CD14-positive monocyte (primary cell): ENCODE results near the gene ZEB1. TPM values are rescaled to one million over a fixed set of nuclear protein-coding genes. Genes with fewer than 3 reads are reported as not detected.

Experiments used
- DNase-seq, 3 donors: peaks; one replicate each; pipeline ENCODE4 v3.0.0-alpha.2; 2011 to 2022
- H2AFZ ChIP-seq: 2 replicates; pipeline ENCODE4 v1.6.0; 2012; ENCODE audit warnings: mild to moderate bottlenecking, low read depth, low read length, inconsistent platforms; ENCODE audit not compliant: insufficient read depth, poor library complexity, severe bottlenecking
- H3K27ac ChIP-seq, 2 donors: 1 replicate in 1 of 2; 2 replicates in 1 of 2; pipeline ENCODE4 v1.5.1; 2012 to 2013; ENCODE audit warnings: low read length in 2 of 2, control low read depth in 1 of 2, inconsistent platforms in 1 of 2, low read depth in 1 of 2, mild to moderate bottlenecking in 1 of 2
- H3K27me3 ChIP-seq, 2 donors: one replicate each; pipeline versions ENCODE4 v1.6.0 to v1.6.1; 2011 to 2013; ENCODE audit warnings: low read length in 2 of 2; ENCODE audit not compliant: control insufficient read depth in 2 of 2, insufficient read depth in 2 of 2
- H3K36me3 ChIP-seq, 2 donors: replicated peaks in 1 of 2; 1 replicate in 1 of 2; 2 replicates in 1 of 2; pipeline versions ENCODE4 v1.5.1 to v1.6.1; 2012 to 2013; ENCODE audit warnings: low read length in 2 of 2, control low read depth in 1 of 2, inconsistent platforms in 1 of 2, mild to moderate bottlenecking in 1 of 2; ENCODE audit not compliant: insufficient read depth in 2 of 2, control insufficient read depth in 1 of 2
- H3K4me1 ChIP-seq, 2 donors: 1 replicate in 1 of 2; 2 replicates in 1 of 2; pipeline versions ENCODE4 v1.5.1 to v1.6.1; 2012 to 2013; ENCODE audit warnings: low read length in 2 of 2, control low read depth in 1 of 2, inconsistent platforms in 1 of 2, mild to moderate bottlenecking in 1 of 2, moderate library complexity in 1 of 2; ENCODE audit not compliant: insufficient read depth in 2 of 2, control insufficient read depth in 1 of 2
- H3K4me2 ChIP-seq: replicated peaks from 2 replicates; pipeline ENCODE3; 2012; ENCODE audit warnings: low read length, moderate library complexity, mild to moderate bottlenecking; ENCODE audit not compliant: poor library complexity, severe bottlenecking; ENCODE audit errors: extremely low read depth
- H3K4me3 ChIP-seq, 3 experiments: fragments of 200-600 bp in 1 of 3; sonication (generic) in 1 of 3; replicated peaks in 1 of 3; 1 replicate in 2 of 3; 2 replicates in 1 of 3; pipeline ENCODE4 v1.5.1; 2011 to 2013; ENCODE audit warnings: low read length in 3 of 3, mild to moderate bottlenecking in 3 of 3, control low read depth in 2 of 3, low read depth in 2 of 3, inconsistent platforms in 1 of 3, moderate library complexity in 1 of 3
- H3K79me2 ChIP-seq: 2 replicates; pipeline ENCODE4 v1.6.0; 2012; ENCODE audit warnings: mild to moderate bottlenecking, control low read depth, inconsistent platforms, low read length, moderate library complexity; ENCODE audit not compliant: insufficient read depth
- H3K9ac ChIP-seq: 2 replicates; pipeline ENCODE4 v1.6.0; 2017; ENCODE audit warnings: low read length, mild to moderate bottlenecking; ENCODE audit not compliant: insufficient read depth, poor library complexity, severe bottlenecking
- H3K9me3 ChIP-seq, 2 donors: replicated peaks in 1 of 2; 1 replicate in 1 of 2; 2 replicates in 1 of 2; pipeline versions ENCODE4 v1.5.1 to v1.6.1; 2012 to 2013; ENCODE audit warnings: low read length in 2 of 2, control low read depth in 1 of 2; ENCODE audit not compliant: control insufficient read depth in 1 of 2, insufficient read depth in 1 of 2
- H4K20me1 ChIP-seq: 2 replicates; pipeline ENCODE4 v1.6.0; 2012; ENCODE audit warnings: mild to moderate bottlenecking, low read length, control low read depth, moderate library complexity; ENCODE audit not compliant: insufficient read depth
- H3K27ac Mint-ChIP-seq, 7 donors: one replicate each; pipeline ENCODE4 v1.8.0; 2020; ENCODE audit warnings: mild to moderate bottlenecking in 7 of 7, mixed read lengths in 7 of 7, moderate library complexity in 6 of 7, inconsistent platforms in 2 of 7
- H3K27me3 Mint-ChIP-seq, 3 donors: one replicate each; pipeline ENCODE4 v1.8.0; 2021 to 2022; ENCODE audit warnings: low read depth in 3 of 3, mild to moderate bottlenecking in 3 of 3, mixed read lengths in 3 of 3, moderate library complexity in 3 of 3, inconsistent platforms in 1 of 3
- H3K36me3 Mint-ChIP-seq, 2 donors: one replicate each; pipeline ENCODE4 v1.8.0; 2020; ENCODE audit warnings: mixed read lengths in 2 of 2, inconsistent platforms in 1 of 2, mild to moderate bottlenecking in 1 of 2
- H3K4me1 Mint-ChIP-seq: one replicate; pipeline ENCODE4 v1.8.0; 2020; ENCODE audit warnings: mild to moderate bottlenecking, mixed read lengths
- H3K4me3 Mint-ChIP-seq, 2 donors: one replicate each; pipeline ENCODE4 v1.8.0; 2020; ENCODE audit warnings: mild to moderate bottlenecking in 2 of 2, mixed read lengths in 2 of 2, moderate library complexity in 1 of 2
- H3K9me3 Mint-ChIP-seq, 7 donors: one replicate each; pipeline ENCODE4 v1.8.0; 2020 to 2022; ENCODE audit warnings: mixed read lengths in 7 of 7, mild to moderate bottlenecking in 6 of 7, moderate library complexity in 6 of 7, inconsistent platforms in 2 of 7
- CTCF ChIP-seq: fragments of 200-600 bp; IDR thresholded peaks from one replicate; pipeline ENCODE4 v1.8.0; 2022; ENCODE audit warnings: antibody characterized with exemption, mild to moderate bottlenecking
- WGBS: methylation state at CpG from one replicate; pipeline ENCODE4 v1.1.5; 2013; ENCODE audit warnings: missing lambda C conversion rate; ENCODE audit not compliant: insufficient coverage; 5-methylcytosine and 5-hydroxymethylcytosine counted together
- intact Hi-C, 2 donors: fragments of 100-400 bp; cut with micrococcal nuclease; formaldehyde crosslinking; loops; one replicate each; pipeline versions ENCODE4 v1.15.0 to v1.15.1; 2023
- polyA plus RNA-seq, 3 donors: library from polyadenylated mRNA; depleted of rRNA in 1 of 3; unstranded in 2 of 3; stranded (reverse) in 1 of 3; fragments of 300-500 nt in 2 of 3; fragments of >200 nt in 1 of 3; fragmentation: Illumina TruSeq in 2 of 3; gene quantifications; 1 replicate in 2 of 3; 2 replicates in 1 of 3; pipeline ENCODE4 v1.2.3, GENCODE V29; 2012 to 2021

ZEB1 gene
- polyA plus RNA-seq, 3 donors: 0.13 to 0.20 TPM; not detected in 1

- Mint-ChIP-seq H3K27ac (no peak overlapping the region), H3K36me3 (no peaks in the 10 kb centered on the region), H3K4me1 (peaks cover 11% of the 10 kb centered on the region), H3K4me3 (no peak overlapping the region), H3K9me3 (peaks cover 0 to 7% (median 2%) of the 10 kb centered on the region in 7 donors), H3K27me3 (peaks cover 13 to 33% (median 15%) of the 10 kb centered on the region in 3 donors)
- no peak for TF ChIP-seq CTCF
- no peak overlapping the region for H2AFZ ChIP-seq
- no peak overlapping the region for H3K4me2 ChIP-seq
- H3K4me3 ChIP-seq: no peak overlapping the region
- no peaks in the 10 kb centered on the region for H3K36me3 ChIP-seq
- H3K9ac ChIP-seq: no peak overlapping the region
- H3K79me2 ChIP-seq: no peaks in the 10 kb centered on the region
- 88% methylated on average over 2 of the region's 4 CpGs for whole genome bisulfite sequencing
- no peaks in the 10 kb centered on the region for H3K9me3 ChIP-seq
- peaks cover 4 to 26% of the 10 kb centered on the region in 2 donors for H3K27me3 ChIP-seq
- H3K4me1 ChIP-seq: peaks cover 14 to 17% of the 10 kb centered on the region in 2 donors
- H3K27ac ChIP-seq: no peak overlapping the region
- no peak for DNase-seq
- H4K20me1 ChIP-seq: no peaks in the 10 kb centered on the region
- intact Hi-C loops: no loop called here
Observed at GRCh38 chr10:31315453-31315852, 3.6 kb upstream of the ZEB1 start.

GRCh38 chr10:31317171-31317570 is 1.8 kb upstream of the ZEB1 start:
- intact Hi-C loops: no loop called here
- H3K4me3 Mint-ChIP-seq: peak overlapping the region in 1 of 2 donors; percentile 46
- Histone ChIP-seq H3K79me2 (no peaks in the 10 kb centered on the region), H3K27ac (no peak overlapping the region), H3K4me2 (no peak overlapping the region), H3K4me1 (peaks cover 25 to 29% of the 10 kb centered on the region in 2 donors), H3K4me3 (no peak overlapping the region), H2AFZ (no peak overlapping the region), H3K9ac (no peak overlapping the region), H4K20me1 (no peaks in the 10 kb centered on the region), H3K9me3 (no peaks in the 10 kb centered on the region), H3K36me3 (no peaks in the 10 kb centered on the region), H3K27me3 (peaks cover 21 to 44% of the 10 kb centered on the region in 2 donors)
- no peak for TF ChIP-seq CTCF
- no CpG with 5 or more reads among the region's 5 CpGs for WGBS
- H3K27me3 Mint-ChIP-seq: peaks cover 30 to 50% (median 32%) of the 10 kb centered on the region in 3 donors
- peaks cover 22% of the 10 kb centered on the region for H3K4me1 Mint-ChIP-seq
- no peak overlapping the region for H3K27ac Mint-ChIP-seq
- H3K36me3 Mint-ChIP-seq: peaks cover 0 to 3% of the 10 kb centered on the region in 2 donors
- H3K9me3 Mint-ChIP-seq: peaks cover 0 to 9% (median 4%) of the 10 kb centered on the region in 7 donors
- DNase-seq: no peak
